ENCODE data around the gene DENND1A.

Gene DENND1A

GRCh38 chr9:123522251-123522650 is 407.7 kb downstream of the DENND1A start:
- no peak for DNase-seq (ENCODE audit: extremely low spot score)
- no peak for TF ChIP-seq FOXK2 (IDR thresholded peaks at IDR 0.05)
- no peak for TF ChIP-seq FOXA1 (IDR thresholded peaks at IDR 0.05)
- no peak for TF ChIP-seq CTBP1 (IDR thresholded peaks at IDR 0.05; ENCODE audit: borderline replicate concordance)
- TF ChIP-seq ARNT (IDR thresholded peaks at IDR 0.05), result no peak
- TF ChIP-seq BHLHE40 (IDR thresholded peaks at IDR 0.05; ENCODE audit: borderline replicate concordance), result no peak
- TF ChIP-seq SP1 (IDR thresholded peaks at IDR 0.05), result no peak
- TF ChIP-seq TARDBP (IDR thresholded peaks at IDR 0.05), result no peak
- TF ChIP-seq FOXM1 (IDR thresholded peaks at IDR 0.05; ENCODE audit: borderline replicate concordance), result no peak
- TF ChIP-seq L3MBTL2 (conservative IDR thresholded peaks at IDR 0.05), result no peak
- TF ChIP-seq ELF4 (IDR thresholded peaks at IDR 0.05), result no peak
- TF ChIP-seq HDGF (IDR thresholded peaks at IDR 0.05; ENCODE audit: borderline replicate concordance), result no peak
- no peak for TF ChIP-seq PKNOX1 (IDR thresholded peaks at IDR 0.05)
- TF ChIP-seq LEF1 (IDR thresholded peaks at IDR 0.05; ENCODE audit: borderline replicate concordance), result no peak
- no peak for TF ChIP-seq SUZ12 (IDR thresholded peaks at IDR 0.05)
- ChIA-PET CTCF (no interaction called here), POLR2A (no interaction called here)

GRCh38 chr9:123518338-123518737 is 411.6 kb downstream of the DENND1A start:
- ChIA-PET POLR2A (no interaction called here), CTCF (no interaction called here)
- TF ChIP-seq L3MBTL2 (conservative IDR thresholded peaks at IDR 0.05) (no peak), ARNT (IDR thresholded peaks at IDR 0.05) (no peak), ZNF384 (IDR thresholded peaks at IDR 0.05) (no peak), LEF1 (IDR thresholded peaks at IDR 0.05; ENCODE audit: borderline replicate concordance) (no peak), CTBP1 (IDR thresholded peaks at IDR 0.05; ENCODE audit: borderline replicate concordance) (no peak), PKNOX1 (IDR thresholded peaks at IDR 0.05) (no peak), NFRKB (IDR thresholded peaks at IDR 0.05) (no peak), SP1 (IDR thresholded peaks at IDR 0.05) (no peak), HDGF (IDR thresholded peaks at IDR 0.05; ENCODE audit: borderline replicate concordance) (no peak), ELF4 (IDR thresholded peaks at IDR 0.05) (no peak), FOXM1 (IDR thresholded peaks at IDR 0.05; ENCODE audit: borderline replicate concordance) (no peak), FOXK2 (IDR thresholded peaks at IDR 0.05) (no peak), FOXA1 (IDR thresholded peaks at IDR 0.05) (no peak)
- no peak for DNase-seq (ENCODE audit: extremely low spot score)

GRCh38 chr9:123517512-123517911 is 412.4 kb downstream of the DENND1A start:
- ChIA-PET POLR2A (no interaction called here), CTCF (no interaction called here)
- TF ChIP-seq FOXK2 (IDR thresholded peaks at IDR 0.05), result no peak
- no peak for TF ChIP-seq CTBP1 (IDR thresholded peaks at IDR 0.05; ENCODE audit: borderline replicate concordance)
- TF ChIP-seq FOXM1 (IDR thresholded peaks at IDR 0.05; ENCODE audit: borderline replicate concordance), result no peak
- TF ChIP-seq ZNF384 (IDR thresholded peaks at IDR 0.05), result no peak
- no peak for TF ChIP-seq HDGF (IDR thresholded peaks at IDR 0.05; ENCODE audit: borderline replicate concordance)
- no peak for DNase-seq (ENCODE audit: extremely low spot score)

GRCh38 chr9:123514766-123515165 is 415.2 kb downstream of the DENND1A start:
- CTCF ChIA-PET, result no interaction called here

GRCh38 chr9:123513554-123513953 is 416.4 kb downstream of the DENND1A start:
- CTCF ChIA-PET, result no interaction called here
- no peak for DNase-seq (ENCODE audit: extremely low spot score)
- TF ChIP-seq NFRKB (IDR thresholded peaks at IDR 0.05), result no peak
- TF ChIP-seq PKNOX1 (IDR thresholded peaks at IDR 0.05), result 0 out of 2 replicates have a peak, but pooled peaks have one; percentile 5
- no peak for TF ChIP-seq BHLHE40 (IDR thresholded peaks at IDR 0.05; ENCODE audit: borderline replicate concordance)
- POLR2A ChIA-PET, result no interaction called here

More at GRCh38 chr9:123514766-123515165, 415.2 kb downstream of the DENND1A start:
- POLR2A ChIA-PET, result no interaction called here
- DNase-seq (ENCODE audit: extremely low spot score), result no peak
- no peak for TF ChIP-seq ELF4 (IDR thresholded peaks at IDR 0.05)
- TF ChIP-seq BHLHE40 (IDR thresholded peaks at IDR 0.05; ENCODE audit: borderline replicate concordance), result no peak
- no peak for TF ChIP-seq FOXA1 (IDR thresholded peaks at IDR 0.05)
- no peak for TF ChIP-seq SP1 (IDR thresholded peaks at IDR 0.05)
- TF ChIP-seq SUZ12 (IDR thresholded peaks at IDR 0.05), result no peak

GRCh38 chr9:123511326-123512277 is 418.3 kb downstream of the DENND1A start:
- CTCF ChIA-PET, result interaction anchor here (0.6 kb wide), 1 partner anchor 310 kb away, joined by 4 read pairs; no protein-coding TSS in a partner anchor

More at GRCh38 chr9:123511326-123512277, 418.3 kb downstream of the DENND1A start:
- TF ChIP-seq FOXA1 (IDR thresholded peaks at IDR 0.05) (no peak), SUZ12 (IDR thresholded peaks at IDR 0.05) (no peak), CTBP1 (IDR thresholded peaks at IDR 0.05; ENCODE audit: borderline replicate concordance) (no peak), ARNT (IDR thresholded peaks at IDR 0.05) (no peak), TARDBP (IDR thresholded peaks at IDR 0.05) (no peak)
- DNase-seq (ENCODE audit: extremely low spot score), result no peak
- POLR2A ChIA-PET, result no interaction called here

Data from HEK293T (cell line).